Loucy (cell line): Measurements from ENCODE around the gene PACSIN2.

Experiments
- CTCF ChIP-seq: fragments of 200-600 bp; sonication (generic); conservative IDR thresholded peaks from 2 replicates; pipeline ENCODE4 v1.5.1; 2014; ENCODE audit warnings: mild to moderate bottlenecking, antibody characterized with exemption, low read length
- EZH2phosphoT487 ChIP-seq: fragments of 200-600 bp; IDR thresholded peaks from 2 replicates; pipeline ENCODE4 v1.6.1; 2018; ENCODE audit warnings: antibody characterized with exemption, mild to moderate bottlenecking, moderate library complexity, borderline replicate concordance

DNA sequence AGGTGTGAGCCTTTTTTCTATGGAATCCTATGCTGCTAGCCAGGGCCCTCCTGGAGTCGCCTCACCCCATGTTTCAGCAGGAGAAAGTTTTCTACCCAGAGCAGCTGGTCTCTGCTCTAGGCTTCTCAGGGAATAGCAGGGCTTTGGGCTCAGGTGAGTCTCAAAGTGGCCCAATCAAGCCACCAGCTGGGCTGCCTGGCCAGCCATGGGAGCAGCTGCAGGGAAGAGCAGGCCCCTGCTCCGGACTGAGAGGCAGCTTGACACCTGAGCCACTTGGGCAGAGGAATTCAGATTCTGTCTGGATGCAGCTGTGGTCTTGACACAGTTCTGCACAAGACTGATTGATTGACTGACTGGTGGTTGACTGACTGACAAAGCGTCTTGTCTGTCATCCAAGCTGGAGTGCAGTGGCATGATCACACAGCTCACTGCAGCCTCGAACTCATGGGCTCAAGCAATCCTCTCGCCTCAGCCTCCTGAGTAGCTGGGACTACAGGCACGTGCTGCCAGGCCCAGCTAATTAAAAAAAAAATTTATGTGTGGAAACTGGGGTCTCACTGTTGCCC lies 100.4 kb downstream of the PACSIN2 start:
- TF ChIP-seq CTCF (no peak), EZH2phosphoT487 (no peak)
